Amniotic stem cell (primary cell): ENCODE results near the gene ZNF268.
"Not testable (repeated sequence)": the region's sequence is repeated elsewhere in the genome, so short reads cannot be mapped to it uniquely, and the experiment has no call there.

Source experiments
- DNase-seq: peaks from one replicate; lab custom pipeline; 2025; lab: John Stamatoyannopoulos, UW

Gene ZNF268

GRCh38 chr12:133227281-133227852 lies 46.1 kb downstream of the ZNF268 start:
- DNase-seq = no peak

GRCh38 chr12:133231001-133231400 lies 49.7 kb downstream of the ZNF268 start:
- DNase-seq = no peak

GRCh38 chr12:133233006-133233405 lies 51.7 kb downstream of the ZNF268 start:
- DNase-seq = no peak

- no peak for DNase-seq
These were observed 52.8 kb downstream of the ZNF268 start for GRCh38 chr12:133233993-133234564.

GRCh38 chr12:133234971-133235370 lies 53.7 kb downstream of the ZNF268 start:
- DNase-seq = no peak

- no peak for DNase-seq
These were observed 54.3 kb downstream of the ZNF268 start, which contains the start of gene ANHX for GRCh38 chr12:133235401-133236112. Gene ANHX, minus strand, starts transcription at chr12:133235877. Its CDS starts 1,521 bp downstream, at chr12:133234356.

- DNase-seq = no peak
These were observed 54.8 kb downstream of the ZNF268 start for GRCh38 chr12:133236144-133236543.

GRCh38 chr12:133236556-133236955 lies 55.3 kb downstream of the ZNF268 start:
- DNase-seq = no peak

GRCh38 chr12:133251732-133252131 lies 70.4 kb downstream of the ZNF268 start:
- DNase-seq = no peak

GRCh38 chr12:133255833-133256232 lies 74.5 kb downstream of the ZNF268 start:
- DNase-seq = not testable (repeated sequence)

GRCh38 chr12:133256321-133256720 lies 75.0 kb downstream of the ZNF268 start:
- DNase-seq = no peak

- DNase-seq = no peak
These were observed 82.9 kb downstream of the ZNF268 start for GRCh38 chr12:133264173-133264572.
